ENCODE data around the gene SWT1.
"Not testable (repeated sequence)": the region's sequence is repeated elsewhere in the genome, so short reads cannot be mapped to it uniquely, and the experiment has no call there.

Gene SWT1

DNA sequence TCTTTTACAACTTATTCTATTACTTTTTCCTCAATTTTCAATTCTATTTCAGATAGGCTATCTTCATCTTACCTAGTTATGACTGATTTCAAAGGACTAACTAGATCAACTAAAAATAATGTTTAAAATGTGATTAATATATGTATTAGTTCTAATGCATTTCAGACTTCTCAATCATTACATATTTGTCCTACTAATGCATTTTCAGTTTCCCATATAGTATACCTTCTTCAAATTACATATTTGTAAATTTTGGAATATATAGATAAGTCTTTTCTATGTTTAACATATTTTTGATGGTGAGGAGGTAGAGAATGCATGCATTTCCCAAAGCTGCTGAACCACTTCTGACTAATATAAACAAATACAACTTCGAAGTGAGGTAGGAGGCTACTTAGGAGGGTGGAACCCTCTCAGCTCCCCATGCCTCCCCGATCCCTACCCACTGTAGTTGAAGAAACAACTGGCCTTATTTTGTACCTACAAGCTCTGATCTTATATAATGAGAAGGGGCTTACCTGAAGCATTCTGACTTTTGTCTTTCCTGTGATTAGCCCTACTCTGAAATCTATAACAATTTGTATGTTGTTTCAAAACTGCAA is 2.0 kb upstream of the SWT1 start:
- Histone ChIP-seq H3K9me3 (ENCODE audit: control insufficient read depth, low read length) (no peaks in the 10 kb centered on the region), H3K4me3 (ENCODE audit: low read length) (no peak overlapping the region), H3K4me1 (ENCODE audit: control insufficient read depth, insufficient read depth, low read length) (peaks cover 20% of the 10 kb centered on the region), H3K27me3 (ENCODE audit: control insufficient read depth, insufficient read depth, low read length) (no peaks in the 10 kb centered on the region), H3K36me3 (ENCODE audit: control insufficient read depth, insufficient read depth, low read length) (no peaks in the 10 kb centered on the region), H3K9ac (ENCODE audit: low read length) (peak overlapping the region; percentile 100)

DNA sequence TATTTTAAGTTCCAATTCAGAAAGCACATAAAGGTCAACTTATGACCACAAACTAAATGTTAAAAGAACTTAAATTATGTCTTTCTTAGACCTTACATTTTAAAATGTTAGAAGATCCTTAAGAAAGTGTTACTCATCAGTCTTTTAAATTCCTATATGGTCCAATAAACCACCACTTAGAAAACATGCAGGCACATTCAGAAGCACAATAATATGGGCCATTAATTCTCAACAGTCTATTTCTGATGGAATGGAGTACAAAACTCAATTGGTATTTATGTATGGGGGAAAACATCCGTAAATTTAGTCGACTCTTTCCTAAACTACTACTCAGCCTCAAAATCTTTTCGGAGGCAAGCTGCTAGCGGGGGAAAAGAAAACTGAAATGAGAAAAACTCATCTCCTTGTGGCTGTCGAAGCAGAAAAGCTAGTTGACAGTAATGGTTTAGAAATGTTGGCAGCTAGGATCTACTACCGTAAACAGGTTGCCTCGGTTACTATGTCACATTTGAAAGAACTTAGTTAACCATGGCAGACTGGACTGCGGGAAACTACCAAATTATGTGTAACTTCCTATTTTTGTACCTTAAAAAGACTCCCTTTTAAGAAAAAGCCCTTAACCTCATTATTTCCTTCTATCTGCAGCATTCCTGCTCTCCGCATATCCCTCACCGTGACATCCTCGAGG is 1.2 kb upstream of the SWT1 start:
- Histone ChIP-seq H3K4me3 (ENCODE audit: low read length) (peak overlapping the region; percentile 80), H3K9ac (ENCODE audit: low read length) (peak overlapping the region; percentile 100), H3K4me1 (ENCODE audit: control insufficient read depth, insufficient read depth, low read length) (peaks cover 20% of the 10 kb centered on the region), H3K36me3 (ENCODE audit: control insufficient read depth, insufficient read depth, low read length) (no peaks in the 10 kb centered on the region), H3K9me3 (ENCODE audit: control insufficient read depth, low read length) (no peaks in the 10 kb centered on the region), H3K27me3 (ENCODE audit: control insufficient read depth, insufficient read depth, low read length) (no peaks in the 10 kb centered on the region)

DNA sequence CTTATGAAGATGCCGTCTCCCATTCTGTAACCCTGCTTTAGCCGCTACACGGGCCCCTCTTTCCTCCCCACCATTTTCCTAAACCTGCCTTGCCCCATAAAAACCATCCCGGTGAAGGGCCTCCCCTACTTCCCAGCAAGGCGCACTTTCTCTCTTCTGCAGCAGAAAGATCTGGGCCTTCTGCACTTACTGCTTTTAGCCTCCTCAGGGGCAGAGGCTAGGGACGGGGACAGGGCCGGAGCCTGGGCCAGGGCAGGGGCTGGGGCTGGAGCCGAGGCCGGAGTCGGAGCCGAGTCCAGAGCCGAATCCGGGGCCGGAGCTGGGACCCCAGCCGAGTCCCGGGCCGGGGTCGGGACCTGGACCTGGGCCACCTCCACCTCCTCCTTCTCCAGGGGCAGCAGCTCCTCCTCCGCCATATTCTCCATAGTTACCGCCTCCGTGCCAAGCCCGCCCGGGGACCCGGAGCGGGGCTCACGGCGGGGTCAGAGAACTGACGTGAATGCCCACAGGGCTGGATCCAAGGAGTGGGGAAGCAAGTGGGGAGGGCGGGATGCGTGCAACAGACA is 596 bp upstream of the SWT1 start:
- H3K4me1 ChIP-seq (ENCODE audit: control insufficient read depth, insufficient read depth, low read length): peaks cover 20% of the 10 kb centered on the region
- no peaks in the 10 kb centered on the region for H3K9me3 ChIP-seq (ENCODE audit: control insufficient read depth, low read length)
- peak overlapping the region; percentile 80 for H3K4me3 ChIP-seq (ENCODE audit: low read length)
- peak overlapping the region; percentile 100 for H3K9ac ChIP-seq (ENCODE audit: low read length)
- no peaks in the 10 kb centered on the region for H3K27me3 ChIP-seq (ENCODE audit: control insufficient read depth, insufficient read depth, low read length)
- H3K36me3 ChIP-seq (ENCODE audit: control insufficient read depth, insufficient read depth, low read length): no peaks in the 10 kb centered on the region

DNA sequence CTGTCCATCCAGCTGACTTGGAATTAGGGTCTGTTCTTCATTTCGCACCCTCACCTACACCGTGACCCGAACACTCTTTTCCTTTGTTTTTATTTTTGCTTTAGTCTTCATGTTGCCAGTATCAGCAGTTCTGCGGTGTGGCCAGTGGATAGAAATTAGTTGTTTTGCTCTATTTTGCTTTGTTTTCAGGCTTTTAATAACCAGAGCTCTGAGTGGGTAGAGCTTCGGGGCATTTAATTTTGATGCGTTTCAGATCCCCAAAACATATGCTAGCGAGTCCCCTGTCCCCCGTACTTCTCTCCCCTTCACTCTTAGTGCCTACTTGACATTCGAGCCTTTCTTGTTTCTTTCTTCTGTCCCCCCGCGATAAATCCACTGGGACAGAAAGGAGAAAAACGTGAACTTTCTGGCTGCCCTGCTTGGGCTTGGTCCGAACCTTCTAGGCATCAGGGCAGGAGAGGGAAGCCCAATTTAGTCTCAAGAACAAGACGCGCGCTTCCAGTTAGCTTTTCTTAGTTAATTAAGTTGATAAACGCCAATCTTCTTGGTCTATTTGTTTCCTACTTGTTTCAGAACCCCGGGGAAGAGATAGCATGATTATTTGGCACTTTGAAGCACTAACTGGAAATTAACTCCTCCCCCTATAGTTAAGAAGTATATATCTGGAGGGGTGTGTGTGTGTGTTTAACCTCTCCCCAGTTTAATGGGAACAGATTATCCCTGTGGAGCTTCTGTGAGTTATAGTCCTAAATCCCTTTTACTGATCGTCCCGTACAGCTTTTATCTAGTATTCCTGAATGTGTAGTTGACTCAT is 839 bp downstream of the SWT1 start:
- H3K36me3 ChIP-seq (ENCODE audit: control insufficient read depth, insufficient read depth, low read length): no peaks in the 10 kb centered on the region
- H3K4me1 ChIP-seq (ENCODE audit: control insufficient read depth, insufficient read depth, low read length): peaks cover 20% of the 10 kb centered on the region
- peak overlapping the region; percentile 100 for H3K9ac ChIP-seq (ENCODE audit: low read length)
- peak overlapping the region; percentile 80 for H3K4me3 ChIP-seq (ENCODE audit: low read length)
- H3K27me3 ChIP-seq (ENCODE audit: control insufficient read depth, insufficient read depth, low read length): no peaks in the 10 kb centered on the region
- no peaks in the 10 kb centered on the region for H3K9me3 ChIP-seq (ENCODE audit: control insufficient read depth, low read length)

DNA sequence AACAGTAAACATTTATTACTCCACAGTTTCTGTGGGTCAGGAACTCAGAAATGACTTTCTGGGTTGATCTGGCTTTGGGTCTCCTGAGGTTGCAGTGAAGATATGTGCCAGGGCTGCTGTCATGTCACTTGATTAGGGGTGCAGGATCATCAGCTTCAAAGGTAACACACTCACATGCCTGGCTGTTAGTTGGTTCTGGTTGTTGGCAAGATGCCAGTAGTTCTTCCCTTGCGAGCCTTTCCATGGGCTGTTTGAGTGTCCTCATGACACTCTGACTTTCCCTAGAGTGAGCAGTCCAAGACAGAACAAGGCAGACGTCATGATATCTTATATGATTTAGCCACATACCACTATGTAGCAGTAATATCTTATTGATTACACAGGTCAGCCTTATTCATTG is 1.8 kb downstream of the SWT1 start:
- Histone ChIP-seq H3K9ac (ENCODE audit: low read length) (no peak overlapping the region), H3K9me3 (ENCODE audit: control insufficient read depth, low read length) (no peaks in the 10 kb centered on the region), H3K36me3 (ENCODE audit: control insufficient read depth, insufficient read depth, low read length) (no peaks in the 10 kb centered on the region), H3K4me3 (ENCODE audit: low read length) (no peak overlapping the region), H3K4me1 (ENCODE audit: control insufficient read depth, insufficient read depth, low read length) (peaks cover 20% of the 10 kb centered on the region), H3K27me3 (ENCODE audit: control insufficient read depth, insufficient read depth, low read length) (no peaks in the 10 kb centered on the region)

DNA sequence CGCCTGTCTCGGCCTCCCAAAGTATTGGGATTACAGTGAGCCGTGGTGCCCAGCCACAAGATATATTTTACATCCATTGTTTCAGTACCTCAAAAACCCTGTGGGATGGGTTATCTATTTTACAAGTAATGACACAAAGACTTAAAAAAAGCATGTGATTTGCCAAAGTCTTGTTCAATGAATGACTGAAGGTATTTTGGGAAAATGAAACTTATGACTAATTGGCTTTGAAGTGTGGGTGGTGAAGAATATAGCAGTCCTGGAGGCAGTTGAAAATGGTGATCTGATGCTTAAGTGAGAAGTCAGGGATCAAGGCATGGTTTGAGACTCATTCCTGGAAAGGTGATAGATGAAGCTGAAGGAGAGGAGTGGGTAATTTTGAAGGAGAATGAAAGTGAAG is 3.0 kb downstream of the SWT1 start:
- Histone ChIP-seq H3K27me3 (ENCODE audit: control insufficient read depth, insufficient read depth, low read length) (no peaks in the 10 kb centered on the region), H3K36me3 (ENCODE audit: control insufficient read depth, insufficient read depth, low read length) (no peaks in the 10 kb centered on the region), H3K4me1 (ENCODE audit: control insufficient read depth, insufficient read depth, low read length) (peaks cover 20% of the 10 kb centered on the region), H3K9me3 (ENCODE audit: control insufficient read depth, low read length) (no peaks in the 10 kb centered on the region), H3K9ac (ENCODE audit: low read length) (no peak overlapping the region), H3K4me3 (ENCODE audit: low read length) (no peak overlapping the region)

DNA sequence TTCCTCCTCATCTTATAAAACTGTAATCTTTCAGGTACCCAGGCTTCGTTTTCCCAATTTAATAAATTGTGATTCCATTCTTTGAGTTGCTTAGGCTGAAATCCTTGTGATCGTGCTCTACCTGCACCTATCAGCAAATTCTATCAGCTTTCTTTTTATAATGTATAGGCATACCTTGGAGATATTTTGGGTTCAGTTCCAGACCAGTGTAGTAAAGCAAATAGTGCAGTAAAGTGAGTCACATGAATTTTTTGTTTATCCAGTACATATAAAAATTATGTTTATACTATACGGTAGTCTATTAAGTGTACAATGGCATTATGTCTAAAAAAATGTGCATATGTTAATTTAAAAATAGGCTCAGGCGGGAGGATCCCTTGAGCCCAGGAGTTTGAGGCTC is 5.5 kb downstream of the SWT1 start:
- H3K36me3 ChIP-seq (ENCODE audit: control insufficient read depth, insufficient read depth, low read length): no peaks in the 10 kb centered on the region
- peaks cover 14% of the 10 kb centered on the region for H3K4me1 ChIP-seq (ENCODE audit: control insufficient read depth, insufficient read depth, low read length)

DNA sequence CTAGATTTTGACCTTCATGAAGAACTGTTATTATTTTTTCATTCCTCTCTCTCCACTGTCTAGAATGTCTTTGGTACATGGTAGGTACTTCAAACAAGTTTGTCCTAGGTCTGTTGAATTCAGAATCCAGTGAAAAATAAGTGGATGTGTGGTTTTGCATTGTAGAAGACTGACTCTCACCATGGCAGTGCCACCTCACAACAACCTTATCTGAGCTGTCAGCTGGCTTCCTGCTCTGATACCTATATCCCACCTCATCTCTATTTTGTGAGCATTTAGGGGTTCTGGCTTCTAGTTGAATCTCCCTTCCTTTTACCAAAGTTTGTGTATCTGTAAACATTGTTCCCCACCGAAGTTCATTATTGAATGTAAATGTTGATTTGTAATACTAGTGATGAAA is 9.1 kb downstream of the SWT1 start:
- H3K27me3 ChIP-seq (ENCODE audit: control insufficient read depth, insufficient read depth, low read length): no peaks in the 10 kb centered on the region
- H3K4me1 ChIP-seq (ENCODE audit: control insufficient read depth, insufficient read depth, low read length): no peaks in the 10 kb centered on the region
- no peaks in the 10 kb centered on the region for H3K36me3 ChIP-seq (ENCODE audit: control insufficient read depth, insufficient read depth, low read length)
- no peaks in the 10 kb centered on the region for H3K9me3 ChIP-seq (ENCODE audit: control insufficient read depth, low read length)
- H3K4me3 ChIP-seq (ENCODE audit: low read length): no peak overlapping the region
- H3K9ac ChIP-seq (ENCODE audit: low read length): no peak overlapping the region

More for the DNA sequence above, 5.5 kb downstream of the SWT1 start:
- no peak overlapping the region for H3K9ac ChIP-seq (ENCODE audit: low read length)
- H3K9me3 ChIP-seq (ENCODE audit: control insufficient read depth, low read length): no peaks in the 10 kb centered on the region
- no peaks in the 10 kb centered on the region for H3K27me3 ChIP-seq (ENCODE audit: control insufficient read depth, insufficient read depth, low read length)
- H3K4me3 ChIP-seq (ENCODE audit: low read length): no peak overlapping the region

DNA sequence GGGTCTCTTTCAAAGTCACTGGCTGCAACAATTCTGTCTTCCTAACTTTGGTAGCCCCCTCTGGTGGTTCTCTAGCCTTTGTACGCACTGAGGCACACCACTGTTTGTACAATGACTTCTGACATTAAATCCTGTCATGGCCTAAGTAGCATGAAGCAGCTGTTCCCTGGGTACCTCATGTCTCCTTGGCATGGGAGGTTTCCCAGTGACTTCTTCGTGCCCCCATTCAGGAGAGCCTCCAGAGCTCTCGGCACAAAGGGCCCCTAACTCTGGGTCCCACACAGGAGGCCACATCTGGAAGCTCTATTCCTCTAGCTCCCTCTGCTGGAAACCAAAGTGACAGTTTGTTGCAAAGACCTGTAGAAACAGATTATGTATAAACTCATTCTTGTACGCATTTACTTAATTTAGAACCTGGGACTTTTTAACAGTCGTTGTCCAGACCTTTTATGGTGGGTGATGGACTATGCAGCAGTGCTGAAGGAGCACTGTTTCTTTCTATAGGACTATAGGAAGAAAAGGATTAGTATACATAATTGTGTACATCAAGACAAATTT is 13.4 kb downstream of the SWT1 start:
- no peak overlapping the region for H3K9ac ChIP-seq (ENCODE audit: low read length)
- no peaks in the 10 kb centered on the region for H3K4me1 ChIP-seq (ENCODE audit: control insufficient read depth, insufficient read depth, low read length)
- H3K9me3 ChIP-seq (ENCODE audit: control insufficient read depth, low read length): no peaks in the 10 kb centered on the region
- no peaks in the 10 kb centered on the region for H3K27me3 ChIP-seq (ENCODE audit: control insufficient read depth, insufficient read depth, low read length)
- H3K4me3 ChIP-seq (ENCODE audit: low read length): no peak overlapping the region
- no peaks in the 10 kb centered on the region for H3K36me3 ChIP-seq (ENCODE audit: control insufficient read depth, insufficient read depth, low read length)

DNA sequence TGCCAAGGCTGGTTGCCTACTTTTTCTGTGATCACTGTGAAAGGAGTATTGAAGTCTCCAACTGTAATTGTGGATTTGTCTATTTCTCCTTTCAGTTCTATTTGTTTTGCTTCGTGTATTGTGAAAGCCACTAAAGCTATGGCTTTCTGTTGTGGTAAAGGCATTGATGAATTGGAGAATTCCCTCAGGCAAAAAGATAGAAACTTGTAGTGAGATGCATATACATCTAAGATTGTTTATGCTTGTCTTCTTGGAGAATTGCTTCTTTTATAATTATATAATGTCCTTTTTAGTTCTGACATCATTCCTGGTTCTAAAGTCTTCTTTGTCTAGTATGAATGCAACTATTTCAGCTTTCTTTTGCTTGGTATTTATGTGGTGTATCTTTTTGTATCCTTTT is 36.8 kb downstream of the SWT1 start:
- no peaks in the 10 kb centered on the region for H3K4me1 ChIP-seq (ENCODE audit: control insufficient read depth, insufficient read depth, low read length)
- H3K4me3 ChIP-seq (ENCODE audit: low read length): no peak overlapping the region
- no peaks in the 10 kb centered on the region for H3K9me3 ChIP-seq (ENCODE audit: control insufficient read depth, low read length)
- no peak overlapping the region for H3K9ac ChIP-seq (ENCODE audit: low read length)
- H3K36me3 ChIP-seq (ENCODE audit: control insufficient read depth, insufficient read depth, low read length): no peaks in the 10 kb centered on the region
- no peaks in the 10 kb centered on the region for H3K27me3 ChIP-seq (ENCODE audit: control insufficient read depth, insufficient read depth, low read length)

DNA sequence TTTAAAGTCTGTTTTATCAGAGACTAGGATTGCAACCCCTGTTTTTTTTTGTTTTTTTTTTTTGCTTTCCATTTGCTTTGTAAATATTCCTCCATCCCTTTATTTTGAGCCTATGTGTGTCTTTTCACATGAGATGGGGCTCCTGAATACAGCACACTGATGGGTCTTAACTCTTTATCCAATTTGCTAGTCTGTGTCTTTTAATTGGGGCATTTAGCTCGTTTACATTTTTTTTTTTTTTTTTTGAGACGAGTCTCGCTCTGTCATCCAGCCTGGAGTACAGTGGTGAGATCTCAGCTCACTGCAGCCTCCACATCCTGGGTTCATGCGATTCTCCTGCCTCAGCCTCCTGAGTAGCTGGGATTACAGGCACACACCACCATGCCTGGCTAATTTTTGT is 41.7 kb downstream of the SWT1 start:
- not testable (repeated sequence) for H3K27me3 ChIP-seq (ENCODE audit: control insufficient read depth, insufficient read depth, low read length); H3K36me3 ChIP-seq (ENCODE audit: control insufficient read depth, insufficient read depth, low read length); H3K9me3 ChIP-seq (ENCODE audit: control insufficient read depth, low read length); H3K4me1 ChIP-seq (ENCODE audit: control insufficient read depth, insufficient read depth, low read length); H3K4me3 ChIP-seq (ENCODE audit: low read length); H3K9ac ChIP-seq (ENCODE audit: low read length)

DNA sequence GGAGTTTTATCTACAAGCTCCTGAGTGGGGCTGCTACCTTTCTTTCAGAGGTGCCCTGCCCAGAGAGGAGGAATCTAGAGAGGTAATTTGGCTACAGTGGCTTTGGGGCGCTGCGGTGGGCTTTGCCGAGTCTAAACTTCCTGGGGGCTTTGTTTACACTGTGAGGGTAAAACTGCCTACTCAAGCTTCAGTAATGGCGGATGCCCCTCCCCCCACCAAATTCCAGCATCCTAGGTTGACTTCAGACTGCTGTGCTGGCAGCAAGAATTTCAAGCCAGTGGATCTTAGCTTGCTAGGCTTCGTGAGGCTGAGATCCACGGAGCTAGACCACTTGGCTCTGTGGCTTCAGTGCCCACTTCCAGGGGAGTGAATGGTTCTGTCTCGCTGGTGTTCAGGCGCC is 43.9 kb downstream of the SWT1 start:
- H3K4me3 ChIP-seq (ENCODE audit: low read length): no peak overlapping the region
- no peaks in the 10 kb centered on the region for H3K27me3 ChIP-seq (ENCODE audit: control insufficient read depth, insufficient read depth, low read length)
- H3K4me1 ChIP-seq (ENCODE audit: control insufficient read depth, insufficient read depth, low read length): no peaks in the 10 kb centered on the region
- H3K9ac ChIP-seq (ENCODE audit: low read length): no peak overlapping the region
- no peaks in the 10 kb centered on the region for H3K36me3 ChIP-seq (ENCODE audit: control insufficient read depth, insufficient read depth, low read length)
- no peaks in the 10 kb centered on the region for H3K9me3 ChIP-seq (ENCODE audit: control insufficient read depth, low read length)
